ENCODE results near the gene SF3B3. TPM values are rescaled to one million over a fixed set of nuclear protein-coding genes. Genes with fewer than 3 reads are reported as not detected.

SF3B3 gene
- total RNA-seq, 1 experiment from 2014 or later, result 267 TPM

GRCh38 chr16:70589998-70590471 lies 66.4 kb downstream of the SF3B3 start:
- DNase-seq (ENCODE audit: low read depth), result no peak

DNA sequence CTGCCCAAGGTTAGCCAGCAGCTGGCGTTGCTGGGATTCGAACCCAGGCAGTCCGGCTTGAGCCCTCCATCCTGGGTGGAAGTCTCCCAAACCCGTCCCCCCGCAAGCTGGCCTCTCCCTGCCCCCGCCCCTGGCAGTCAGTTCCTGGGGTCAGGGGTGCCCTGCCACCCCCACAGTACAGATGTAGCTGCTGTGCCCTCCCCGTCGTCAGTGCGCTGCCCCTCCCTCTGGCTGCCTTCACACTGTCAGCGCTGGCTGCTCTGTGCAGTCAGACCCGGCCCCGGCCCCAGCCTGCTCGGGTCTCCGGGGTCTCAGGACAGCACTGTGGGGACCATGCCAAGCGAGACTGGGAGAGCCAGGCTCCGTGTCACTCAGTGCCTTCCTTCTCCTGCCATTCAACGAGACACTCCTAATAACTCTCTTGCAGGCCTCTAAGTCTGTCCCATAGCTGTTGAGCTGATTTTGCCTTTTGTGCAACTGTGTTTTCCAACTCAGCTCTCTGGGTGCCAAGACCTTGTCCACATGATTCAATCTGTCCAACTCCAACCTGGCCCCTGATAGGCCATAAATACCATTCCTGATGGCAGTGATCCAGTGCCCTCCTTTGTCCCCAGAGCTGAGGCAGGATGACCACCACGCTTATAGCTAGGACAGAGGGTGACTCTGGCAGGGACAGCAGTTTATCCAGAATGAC lies 67.3 kb downstream of the SF3B3 start:
- no peak for DNase-seq (ENCODE audit: low read depth)

DNA sequence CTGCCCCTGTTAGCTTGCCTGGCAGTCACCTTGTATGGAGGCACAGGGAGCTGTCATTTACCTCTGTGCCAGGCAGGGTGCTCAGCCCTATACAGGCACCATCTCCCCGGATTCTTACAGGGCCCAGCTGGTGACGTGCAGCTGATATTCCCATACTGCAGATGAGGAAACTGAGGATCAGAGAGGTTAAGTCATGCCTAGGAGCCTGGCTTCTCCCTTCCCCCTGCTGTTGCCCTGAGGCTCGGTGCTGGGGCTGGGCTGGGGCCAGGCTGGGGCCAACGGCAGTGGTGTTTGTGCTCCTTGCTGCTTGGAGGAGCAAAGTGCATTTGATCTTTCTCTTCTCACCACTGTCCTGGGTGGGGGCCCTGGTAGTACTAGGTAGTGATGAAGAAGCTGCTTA lies 68.0 kb downstream of the SF3B3 start:
- DNase-seq (ENCODE audit: low read depth), result no peak

DNA sequence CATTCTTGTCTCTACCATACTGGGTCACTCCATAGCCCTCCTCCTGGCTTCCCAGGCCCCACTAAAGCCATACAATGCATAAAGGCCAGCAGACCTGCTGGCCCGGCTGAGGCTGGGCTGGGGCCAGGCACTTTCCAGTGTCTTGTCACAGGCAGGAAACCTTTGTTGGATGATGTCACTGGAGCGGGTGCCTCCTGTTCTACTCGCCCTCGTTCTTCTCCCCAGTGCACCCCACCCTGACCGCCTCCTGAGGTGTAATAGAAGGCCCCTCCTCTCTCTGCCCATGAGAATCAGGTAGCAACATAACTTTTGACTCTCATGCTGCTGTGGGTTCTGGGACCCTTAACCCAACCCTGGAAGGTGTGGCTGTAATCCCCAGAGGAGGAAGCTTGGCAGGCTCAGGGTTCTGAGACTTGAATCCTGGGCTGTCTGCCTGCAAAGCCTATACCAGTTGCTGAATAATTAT lies 68.5 kb downstream of the SF3B3 start:
- DNase-seq (ENCODE audit: low read depth), result no peak

DNA sequence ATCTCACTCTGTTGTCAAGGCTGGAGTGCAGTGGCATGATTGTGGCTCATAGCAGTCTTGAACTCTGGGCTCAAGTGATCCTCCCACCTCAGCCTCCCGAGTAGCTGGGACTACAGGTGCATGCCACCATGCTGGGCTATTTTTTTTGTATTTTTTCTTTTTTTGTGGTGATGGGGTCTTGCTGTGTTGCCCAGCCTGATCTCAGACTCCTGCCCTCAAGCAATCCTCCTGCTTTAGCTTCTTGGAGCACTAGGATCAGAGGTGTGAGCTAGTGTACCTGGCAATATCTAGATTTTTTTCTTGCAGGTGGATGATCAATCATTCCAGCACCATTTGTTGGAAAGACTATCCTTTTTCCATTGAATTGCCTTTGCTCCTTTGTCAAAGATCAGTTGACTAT lies 69.9 kb downstream of the SF3B3 start:
- DNase-seq (ENCODE audit: low read depth), result no peak

GRCh38 chr16:70594569-70594968 lies 71.0 kb downstream of the SF3B3 start:
- DNase-seq (ENCODE audit: low read depth), result no peak

- no peak for DNase-seq (ENCODE audit: low read depth)
Measured at GRCh38 chr16:70597135-70597835, 73.7 kb downstream of the SF3B3 start.

DNA sequence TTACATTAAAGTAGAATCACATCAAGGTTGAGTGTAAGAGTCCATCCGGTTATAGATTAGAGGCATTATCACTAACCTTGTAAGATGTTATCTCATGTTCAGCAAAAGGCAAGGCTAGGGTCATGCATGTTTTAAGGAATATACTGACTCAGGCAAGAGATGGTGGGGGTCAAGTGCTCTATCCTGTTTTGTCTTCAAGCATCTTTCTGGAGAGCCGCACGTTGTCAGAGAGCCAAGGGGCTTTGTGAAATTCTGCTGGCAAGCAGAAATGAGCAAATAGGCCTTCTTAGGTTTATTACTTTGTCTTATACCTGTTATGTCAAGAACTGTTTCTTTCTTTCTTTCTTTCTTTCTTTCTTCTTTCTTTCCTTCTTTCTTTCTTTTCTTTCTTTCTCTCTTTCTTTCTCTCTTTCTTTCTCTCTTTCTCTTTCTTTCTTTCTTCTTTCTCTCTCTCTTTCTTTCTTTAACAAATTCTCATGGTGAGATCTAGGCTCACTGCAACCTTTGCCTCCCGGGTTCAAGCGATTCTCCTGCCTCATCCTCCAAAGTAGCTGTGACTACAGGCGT lies 75.4 kb downstream of the SF3B3 start:
- DNase-seq (ENCODE audit: low read depth), result no peak

GRCh38 chr16:70600730-70601129 lies 77.1 kb downstream of the SF3B3 start:
- DNase-seq (ENCODE audit: low read depth), result no peak

DNA sequence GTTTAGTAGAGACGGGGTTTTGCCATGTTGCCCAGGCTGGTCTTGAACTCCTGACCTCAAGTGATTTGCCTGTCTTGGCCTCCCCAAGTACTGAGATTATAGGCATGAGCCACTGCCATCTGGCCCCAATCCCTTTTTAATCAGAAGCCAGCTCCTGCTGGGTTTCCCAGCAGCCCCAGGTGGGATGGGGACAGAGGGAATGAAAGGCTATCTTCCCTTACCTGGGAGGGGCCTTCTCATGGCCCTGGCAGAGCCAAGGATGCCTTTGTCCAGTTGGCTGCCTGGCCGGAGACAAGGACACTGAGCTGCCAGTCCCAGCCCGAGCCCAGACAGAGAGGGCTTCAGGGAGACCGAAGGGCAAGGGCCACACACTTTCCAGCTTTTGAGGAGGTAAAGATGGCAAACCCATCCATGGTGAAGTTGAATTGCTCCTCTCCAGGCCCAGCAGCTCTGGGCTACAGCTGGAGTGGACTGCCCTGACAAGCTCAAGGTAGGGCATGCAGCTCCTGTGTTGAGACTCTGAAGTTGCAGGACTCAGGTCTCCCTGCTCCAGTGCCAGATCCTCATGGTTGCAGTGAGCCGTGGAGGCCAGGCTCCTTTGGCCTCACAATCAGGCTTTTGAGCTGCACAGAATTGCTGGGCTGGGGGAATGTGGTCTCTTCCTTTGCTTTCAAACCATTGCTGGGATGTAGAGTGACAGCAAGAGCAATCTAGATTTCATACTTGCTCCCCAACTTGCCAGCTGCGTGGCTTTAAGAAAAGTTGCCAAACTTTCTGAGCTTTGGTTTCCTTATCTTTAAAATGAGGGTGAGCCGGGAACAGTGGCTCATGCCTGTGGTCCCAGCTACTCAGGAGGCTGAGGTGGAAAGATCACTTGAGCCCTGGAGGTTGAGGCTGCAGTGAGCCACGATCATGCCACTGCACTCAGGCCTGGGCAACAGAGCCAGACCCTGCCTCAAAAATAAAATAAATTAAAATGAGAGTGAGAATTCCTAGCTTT lies 78.3 kb downstream of the SF3B3 start:
- no peak for DNase-seq (ENCODE audit: low read depth)

- DNase-seq (ENCODE audit: low read depth), result no peak
Measured at GRCh38 chr16:70602831-70603230, 79.2 kb downstream of the SF3B3 start.

GRCh38 chr16:70604407-70605282 lies 81.0 kb downstream of the SF3B3 start:
- peak; percentile 39 for DNase-seq (ENCODE audit: low read depth)

DNA sequence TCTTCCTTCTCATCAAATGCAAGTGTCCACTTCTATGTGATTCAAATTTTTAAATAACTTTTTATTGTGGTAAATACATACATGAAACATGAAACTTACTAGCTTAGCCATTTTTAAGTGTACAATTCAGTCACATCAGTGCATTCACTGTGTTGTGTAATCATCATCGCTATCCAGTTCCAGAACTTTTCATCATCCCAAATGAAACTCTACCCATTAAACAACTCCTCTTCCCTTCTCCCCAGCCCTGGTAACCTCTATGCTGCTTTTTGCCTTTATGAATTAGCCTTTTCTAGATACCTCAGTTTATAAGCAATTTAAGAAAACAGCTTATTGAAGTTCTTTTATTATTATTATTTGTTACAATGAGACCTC lies 81.7 kb downstream of the SF3B3 start:
- no peak for DNase-seq (ENCODE audit: low read depth)

GRCh38 chr16:70608521-70608920 lies 84.9 kb downstream of the SF3B3 start:
- DNase-seq (ENCODE audit: low read depth), result no peak

- no peak for DNase-seq (ENCODE audit: low read depth)
Measured at GRCh38 chr16:70610273-70611223, 86.9 kb downstream of the SF3B3 start.

GRCh38 chr16:70611224-70611598 lies 87.6 kb downstream of the SF3B3 start:
- DNase-seq (ENCODE audit: low read depth), result no peak

DNA sequence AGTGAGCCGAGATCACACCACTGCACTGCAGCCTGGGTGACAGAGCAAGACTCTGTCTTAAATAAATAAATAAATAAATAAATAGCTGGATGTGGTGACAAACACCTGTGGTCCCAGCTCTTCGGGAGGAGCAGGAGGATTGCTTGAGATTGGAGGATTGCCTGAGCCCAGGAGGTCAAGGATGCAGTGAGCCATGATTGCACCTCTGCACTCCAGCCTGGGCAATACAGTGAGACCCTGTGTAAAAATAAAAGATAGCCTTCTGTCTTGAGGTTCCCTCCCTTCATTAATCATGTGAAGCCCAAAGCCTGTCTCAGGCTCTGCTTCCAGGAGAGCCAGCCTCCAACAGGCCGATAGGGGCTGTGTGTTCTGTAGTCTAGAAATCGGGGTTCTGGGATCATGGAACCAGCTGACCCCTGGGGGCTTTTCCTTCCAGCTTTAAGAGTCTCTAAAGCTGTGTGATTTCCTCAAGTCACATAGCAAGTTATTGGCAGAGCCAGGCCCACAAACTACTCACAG lies 88.2 kb downstream of the SF3B3 start:
- no peak for DNase-seq (ENCODE audit: low read depth)

GRCh38 chr16:70612931-70613330 lies 89.3 kb downstream of the SF3B3 start:
- no peak for DNase-seq (ENCODE audit: low read depth)

All from HT1080 (cell line).